GM21786 (cell line): ENCODE data around the gene CHRNB1.

Experiments
- ATAC-seq: cut with Tn5 transposase; IDR thresholded peaks from one replicate; pipeline ENCODE4 v1.9.1; 2021; ENCODE audit not compliant: unreplicated experiment

The CHRNB1 gene

DNA sequence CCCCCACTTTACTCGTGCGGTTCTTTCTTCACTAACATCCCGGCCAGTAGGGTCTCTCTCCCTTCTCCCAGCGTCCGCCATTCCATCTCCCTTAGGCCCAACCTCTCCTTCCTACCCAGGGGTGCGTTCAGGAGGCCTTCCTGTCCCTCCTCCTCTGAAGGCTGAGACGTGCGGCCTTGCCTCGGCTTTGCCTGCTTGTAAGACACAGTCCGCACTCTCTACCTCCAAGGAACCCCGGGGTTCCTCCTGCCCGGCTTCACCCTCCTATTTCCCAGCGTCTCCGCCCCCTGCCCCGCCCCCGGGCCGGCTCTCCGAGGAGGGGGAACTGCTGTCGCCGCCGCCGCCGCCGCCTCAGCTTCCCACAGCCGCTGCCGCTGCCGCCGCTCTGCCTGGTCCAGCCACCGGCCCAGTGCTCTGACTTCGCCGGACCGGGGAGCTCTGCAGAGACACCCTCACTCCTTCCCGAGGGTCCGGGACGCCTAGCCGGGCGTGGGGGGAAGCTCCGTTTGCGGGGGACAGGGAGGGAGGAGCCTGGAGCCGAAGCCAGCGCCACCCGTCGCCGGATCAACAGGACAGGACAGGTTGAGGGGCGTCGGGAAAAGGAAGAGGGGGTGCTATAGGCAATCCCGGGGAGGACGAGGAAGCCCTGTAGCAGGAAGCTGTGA, 6.8 kb upstream of the CHRNB1 start:
- no peak for ATAC-seq

- no peak for ATAC-seq
Measured at GRCh38 chr17:7438656-7439460, 6.0 kb upstream of the CHRNB1 start.

DNA sequence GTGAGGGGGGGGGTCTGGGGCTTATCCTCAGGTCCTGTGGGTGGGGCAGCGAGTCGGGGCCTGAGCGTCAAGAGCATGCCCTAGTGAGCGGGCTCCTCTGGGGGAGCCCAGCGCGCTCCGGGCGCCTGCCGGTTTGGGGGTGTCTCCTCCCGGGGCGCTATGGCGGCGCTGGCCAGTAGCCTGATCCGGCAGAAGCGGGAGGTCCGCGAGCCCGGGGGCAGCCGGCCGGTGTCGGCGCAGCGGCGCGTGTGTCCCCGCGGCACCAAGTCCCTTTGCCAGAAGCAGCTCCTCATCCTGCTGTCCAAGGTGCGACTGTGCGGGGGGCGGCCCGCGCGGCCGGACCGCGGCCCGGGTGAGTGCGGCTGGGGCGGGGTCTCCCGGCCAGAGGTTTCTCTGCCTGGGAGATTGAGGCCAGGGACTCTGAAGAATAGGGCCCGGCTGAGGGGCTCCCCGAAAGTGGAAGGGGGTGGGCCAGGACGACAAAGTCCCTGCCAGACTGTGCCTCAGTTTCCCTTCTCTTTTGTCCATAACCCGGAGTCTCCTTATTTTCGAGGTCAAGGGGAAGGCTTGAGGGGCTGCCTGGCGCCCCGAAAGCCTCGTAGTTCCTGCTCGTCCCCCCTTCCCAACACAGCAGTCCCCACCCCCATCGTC, 5.3 kb upstream of the CHRNB1 start, which contains the start of gene FGF11:
Gene FGF11 (plus strand): TSS at position 51 of the 651 bp plus-strand sequence. CDS start 109 bp downstream, at position 160.
- ATAC-seq, result no peak

- no peak for ATAC-seq
Measured at GRCh38 chr17:7440113-7440833, 4.6 kb upstream of the CHRNB1 start.

GRCh38 chr17:7440834-7441195, 4.0 kb upstream of the CHRNB1 start:
- ATAC-seq, result no peak

DNA sequence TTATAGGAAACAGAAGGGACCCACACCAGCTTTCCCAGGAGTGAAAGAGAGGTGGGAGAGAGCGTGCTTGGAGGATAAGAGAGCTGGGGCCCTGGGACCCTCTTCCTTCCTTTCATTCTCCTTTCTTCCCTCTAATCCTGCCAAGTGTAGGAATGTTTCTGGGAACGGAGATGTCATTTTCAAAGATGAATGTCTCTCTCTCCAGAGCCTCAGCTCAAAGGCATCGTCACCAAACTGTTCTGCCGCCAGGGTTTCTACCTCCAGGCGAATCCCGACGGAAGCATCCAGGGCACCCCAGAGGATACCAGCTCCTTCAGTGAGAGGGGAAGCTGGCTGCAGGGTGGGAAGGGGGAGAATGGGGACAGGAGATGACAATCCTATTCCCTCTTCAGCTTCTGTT, 3.6 kb upstream of the CHRNB1 start:
- ATAC-seq, result no peak

DNA sequence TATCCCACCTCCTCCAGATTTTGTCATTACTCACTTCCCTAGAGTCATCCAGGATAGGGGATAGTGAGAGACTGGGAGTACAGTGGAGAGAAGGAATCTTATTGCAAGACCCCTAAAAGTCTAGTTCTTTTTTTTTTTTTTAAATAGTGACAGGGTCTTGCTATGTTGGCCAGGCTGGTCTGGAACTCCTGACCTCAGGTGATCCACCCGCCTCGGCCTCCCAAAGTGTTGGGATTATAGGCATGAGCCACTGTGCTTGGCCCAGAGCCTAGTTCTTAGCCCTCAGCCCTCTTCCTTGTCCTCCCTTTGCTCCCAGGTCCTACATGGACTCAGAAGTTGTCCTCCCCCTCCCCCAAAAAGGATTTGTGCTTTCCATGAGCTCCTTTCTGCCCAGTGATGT, 2.7 kb upstream of the CHRNB1 start:
- ATAC-seq, result no peak

GRCh38 chr17:7443499-7444485, 1.1 kb upstream of the CHRNB1 start:
- ATAC-seq, result no peak

- ATAC-seq, result no peak
Measured at GRCh38 chr17:7445619-7445968, 733 bp downstream of the CHRNB1 start.

GRCh38 chr17:7448461-7448860, 3.6 kb downstream of the CHRNB1 start:
- no peak for ATAC-seq

DNA sequence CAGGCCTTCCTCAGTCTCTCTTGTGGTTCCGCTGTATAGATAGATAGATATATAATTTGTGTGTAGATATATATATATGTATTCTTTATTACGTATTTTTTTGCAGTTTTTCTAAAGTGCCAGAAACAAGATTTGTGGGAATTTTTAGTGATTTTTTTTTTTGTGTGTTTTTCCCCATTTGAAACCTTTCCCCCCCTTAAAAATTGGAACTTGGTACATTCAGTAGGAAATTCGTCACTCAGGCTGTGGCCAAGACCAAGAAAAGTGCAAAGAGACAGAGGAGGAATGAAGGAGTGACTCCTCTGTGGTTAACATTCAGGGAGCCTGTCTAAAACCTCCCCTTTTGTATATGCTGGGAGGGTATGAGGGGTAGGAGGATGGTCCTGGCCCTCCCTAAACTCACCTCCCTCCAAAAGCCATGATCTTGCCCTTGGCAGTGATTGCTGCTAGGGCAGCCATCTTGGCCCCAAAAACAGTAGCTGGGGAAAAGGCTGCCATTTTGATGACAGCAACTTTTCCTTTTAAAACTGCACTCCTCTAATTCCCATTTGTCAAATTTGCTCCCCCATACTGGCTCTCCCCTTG, 15.2 kb downstream of the CHRNB1 start:
- ATAC-seq, result no peak

GRCh38 chr17:7460850-7461660, 16.2 kb downstream of the CHRNB1 start:
- no peak for ATAC-seq

DNA sequence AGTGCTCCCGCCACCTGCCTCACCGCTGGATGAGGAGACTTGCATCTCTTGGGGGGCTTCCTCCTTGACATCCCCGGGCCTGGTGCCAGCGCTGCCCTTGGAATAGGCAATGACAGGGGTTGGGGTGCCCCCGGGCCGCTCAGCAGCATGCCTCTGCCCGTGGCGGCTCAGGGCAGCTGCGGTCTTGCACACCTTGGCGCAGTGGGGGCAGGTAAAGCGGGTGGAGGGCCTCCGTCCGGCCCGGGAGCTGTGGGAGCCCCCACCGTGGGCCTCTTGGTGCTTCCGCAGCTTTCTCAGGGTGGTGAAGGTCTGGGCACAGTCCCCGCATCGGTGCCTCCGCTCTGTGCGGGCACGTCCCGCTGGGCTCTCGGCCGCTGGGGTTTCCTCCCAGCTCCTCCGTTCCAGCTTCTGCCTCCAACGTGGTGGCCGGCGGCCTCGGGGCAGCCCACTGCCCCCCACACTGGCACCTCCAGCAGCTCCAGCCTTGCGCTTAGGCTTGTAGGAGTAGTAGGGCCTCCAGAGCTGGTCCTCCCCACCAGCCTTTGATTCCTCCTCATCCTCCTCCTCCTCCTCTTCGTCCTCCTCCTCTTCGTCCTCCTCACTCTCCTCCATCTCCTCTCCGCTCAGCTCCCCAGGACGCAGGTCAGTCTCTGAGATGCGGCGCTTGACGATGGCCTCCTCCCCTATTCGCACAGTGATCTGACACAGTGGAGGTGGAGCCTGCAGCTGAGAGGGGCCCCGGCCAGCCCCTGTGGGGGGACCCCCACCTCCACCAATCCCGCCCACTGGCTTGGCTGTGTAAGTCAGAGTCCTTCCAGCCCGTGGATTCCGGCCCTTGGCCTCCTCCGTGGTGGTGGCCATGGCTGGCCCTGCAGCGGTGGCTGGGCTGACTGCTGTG, 17.9 kb downstream of the CHRNB1 start:
- no peak for ATAC-seq

- no peak for ATAC-seq
Measured at GRCh38 chr17:7463372-7463846, 18.5 kb downstream of the CHRNB1 start.

DNA sequence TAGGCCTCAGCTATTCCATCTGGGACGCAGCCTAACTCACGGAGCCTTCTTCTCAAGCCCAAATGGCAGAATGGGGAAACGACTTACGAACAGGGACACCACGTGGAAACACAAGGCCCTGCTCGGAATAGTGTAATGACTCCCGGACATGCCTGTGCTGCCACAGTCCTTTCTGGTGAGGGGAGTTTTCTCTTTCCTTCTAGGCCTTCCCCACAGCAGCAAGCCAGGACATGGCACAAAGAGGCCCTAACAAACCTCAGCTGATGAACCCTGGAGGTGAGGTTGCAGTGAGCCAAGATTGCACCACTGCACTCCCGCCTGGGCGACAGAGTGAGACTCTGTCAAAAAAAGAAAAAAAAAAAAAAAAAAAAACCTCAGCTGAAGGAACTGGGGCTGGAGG, 19.2 kb downstream of the CHRNB1 start:
- ATAC-seq, result no peak

DNA sequence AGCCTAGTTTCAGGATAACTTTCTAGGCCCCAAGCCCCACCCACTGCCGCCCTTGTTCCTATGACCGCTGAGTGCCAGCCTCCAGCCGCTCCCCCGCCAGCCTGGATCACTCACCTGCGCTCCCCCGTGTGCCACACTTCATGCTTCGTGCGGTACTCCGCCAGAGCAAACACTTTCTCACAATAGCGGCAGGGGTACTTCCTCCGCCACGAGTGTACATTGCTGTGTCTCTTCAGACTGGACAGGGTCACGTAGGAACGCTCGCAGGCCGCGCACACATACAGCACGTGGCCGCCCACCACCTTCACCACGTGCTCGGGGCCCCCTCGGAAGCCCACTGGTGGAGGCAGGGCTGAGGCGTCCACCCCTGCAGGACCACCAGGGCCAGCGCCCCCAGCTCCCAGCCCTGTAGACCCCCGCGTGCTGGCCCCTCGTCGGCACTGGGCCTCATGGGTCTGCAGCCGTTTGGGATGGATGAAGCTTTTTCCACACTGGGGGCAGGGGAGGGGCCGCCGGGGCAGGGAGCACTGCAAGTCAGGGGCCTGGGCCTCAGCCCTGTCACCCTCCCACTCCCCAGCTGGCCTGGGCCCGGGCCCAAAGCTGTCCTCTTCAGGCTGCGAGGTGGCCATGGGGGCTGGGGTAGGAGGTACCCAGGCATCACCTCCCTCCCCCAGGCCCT, 20.9 kb downstream of the CHRNB1 start:
- no peak for ATAC-seq

DNA sequence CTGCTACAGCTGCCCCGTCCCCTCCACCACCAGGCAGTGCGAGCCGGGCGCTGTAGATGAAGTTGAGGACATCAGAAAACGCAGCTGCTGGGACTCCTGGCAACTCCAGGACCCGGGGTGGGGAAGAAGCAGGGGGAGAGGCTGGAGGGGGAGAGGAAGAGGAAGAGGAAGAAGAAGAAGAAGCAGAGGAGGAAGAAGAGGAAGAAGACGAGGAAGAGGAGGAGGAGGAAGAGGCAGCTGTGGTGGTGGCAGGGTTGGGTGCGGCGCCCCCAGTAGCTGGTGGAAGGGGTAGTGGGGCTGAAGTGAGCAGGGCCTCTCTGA, 21.4 kb downstream of the CHRNB1 start:
- ATAC-seq, result no peak
